ACC112 (cell line): ENCODE measurements around the gene SLC35D1.

ENCODE experiments used
- H2AFZ ChIP-seq: fragments of 200-600 bp; sonication (generic); one replicate; pipeline ENCODE4 v1.6.0; 2017; ENCODE audit warnings: antibody characterized with exemption, low read length; ENCODE audit not compliant: unreplicated experiment
- H3K27ac ChIP-seq: fragments of 200-600 bp; sonication (generic); 2 replicates; pipeline ENCODE4 v1.5.1; 2014; ENCODE audit warnings: low read depth, mild to moderate bottlenecking, antibody characterized with exemption, low read length, moderate library complexity
- H3K27me3 ChIP-seq: fragments of 200-600 bp; sonication (generic); 2 replicates; pipeline ENCODE4 v1.6.1; 2014; ENCODE audit warnings: mild to moderate bottlenecking, antibody characterized with exemption, low read length, moderate library complexity, mixed read lengths; ENCODE audit not compliant: insufficient read depth
- H3K36me3 ChIP-seq: fragments of 200-600 bp; sonication (generic); 2 replicates; pipeline ENCODE4 v1.6.1; 2016; ENCODE audit warnings: mild to moderate bottlenecking, antibody characterized with exemption, low read length, moderate library complexity, mixed read lengths; ENCODE audit not compliant: insufficient read depth
- H3K4me1 ChIP-seq: fragments of 200-600 bp; sonication (generic); one replicate; pipeline ENCODE4 v1.6.1; 2016; ENCODE audit warnings: low read length, mixed read lengths; ENCODE audit not compliant: insufficient read depth, unreplicated experiment, control insufficient read depth
- H3K4me3 ChIP-seq: fragments of 200-600 bp; sonication (generic); 2 replicates; pipeline ENCODE4 v1.5.1; 2014; ENCODE audit warnings: mild to moderate bottlenecking, low read depth, low read length
- H3K79me2 ChIP-seq: fragments of 200-600 bp; sonication (generic); one replicate; pipeline ENCODE4 v1.6.0; 2016; ENCODE audit warnings: low read length; ENCODE audit not compliant: control insufficient read depth, unreplicated experiment, insufficient read depth

Gene SLC35D1

GRCh38 chr1:67053785-67054772 is at the start of gene SLC35D1:
Gene SLC35D1, minus strand, starts transcription at chr1:67054148. Its CDS starts 135 bp downstream, at chr1:67054013.
- Histone ChIP-seq H3K79me2 (peaks cover 23% of the 10 kb centered on the region), H3K36me3 (0 out of 2 replicates have a peak, but pooled peaks cover 3% of the 10 kb centered on the region), H3K4me1 (peaks cover 21% of the 10 kb centered on the region), H3K27me3 (no peaks in the 10 kb centered on the region), H3K4me3 (peak within 1 kb of the TSS; percentile 91), H3K27ac (peak within 1 kb of the TSS; percentile 45), H2AFZ (peak within 1 kb of the TSS; percentile 78)

GRCh38 chr1:67103548-67103947 is 49.6 kb upstream of the SLC35D1 start:
- H3K4me3 ChIP-seq = no peak overlapping the region
- H3K27ac ChIP-seq = no peak overlapping the region
- no peaks in the 10 kb centered on the region for H3K27me3 ChIP-seq
- H3K79me2 ChIP-seq = no peaks in the 10 kb centered on the region
- H2AFZ ChIP-seq = no peak overlapping the region
- H3K4me1 ChIP-seq = no peaks in the 10 kb centered on the region
- H3K36me3 ChIP-seq = no peaks in the 10 kb centered on the region

- Histone ChIP-seq H2AFZ (no peak overlapping the region), H3K27ac (no peak overlapping the region), H3K36me3 (no peaks in the 10 kb centered on the region), H3K27me3 (no peaks in the 10 kb centered on the region), H3K4me1 (no peaks in the 10 kb centered on the region), H3K4me3 (no peak overlapping the region), H3K79me2 (no peaks in the 10 kb centered on the region)
Measured at GRCh38 chr1:67100833-67101232, 46.9 kb upstream of the SLC35D1 start.

GRCh38 chr1:67097305-67097704 is 43.4 kb upstream of the SLC35D1 start:
- Histone ChIP-seq H3K27ac (no peak overlapping the region), H3K36me3 (no peaks in the 10 kb centered on the region), H3K27me3 (no peaks in the 10 kb centered on the region), H3K4me1 (no peaks in the 10 kb centered on the region), H2AFZ (no peak overlapping the region), H3K4me3 (no peak overlapping the region), H3K79me2 (no peaks in the 10 kb centered on the region)

GRCh38 chr1:67094191-67094590 is 40.2 kb upstream of the SLC35D1 start:
- Histone ChIP-seq H2AFZ (no peak overlapping the region), H3K79me2 (no peaks in the 10 kb centered on the region), H3K4me3 (no peak overlapping the region), H3K4me1 (no peaks in the 10 kb centered on the region), H3K36me3 (no peaks in the 10 kb centered on the region), H3K27me3 (no peaks in the 10 kb centered on the region), H3K27ac (no peak overlapping the region)

- Histone ChIP-seq H3K79me2 (no peaks in the 10 kb centered on the region), H2AFZ (no peak overlapping the region), H3K4me3 (no peak overlapping the region), H3K27me3 (no peaks in the 10 kb centered on the region), H3K27ac (no peak overlapping the region), H3K36me3 (no peaks in the 10 kb centered on the region), H3K4me1 (no peaks in the 10 kb centered on the region)
Measured at GRCh38 chr1:67089685-67090208, 35.8 kb upstream of the SLC35D1 start.

GRCh38 chr1:67088440-67088839 is 34.5 kb upstream of the SLC35D1 start:
- Histone ChIP-seq H3K4me3 (no peak overlapping the region), H3K27ac (no peak overlapping the region), H3K36me3 (no peaks in the 10 kb centered on the region), H3K27me3 (no peaks in the 10 kb centered on the region), H3K79me2 (no peaks in the 10 kb centered on the region), H2AFZ (no peak overlapping the region), H3K4me1 (no peaks in the 10 kb centered on the region)

GRCh38 chr1:67085326-67085725 is 31.4 kb upstream of the SLC35D1 start:
- Histone ChIP-seq H2AFZ (no peak overlapping the region), H3K4me1 (no peaks in the 10 kb centered on the region), H3K4me3 (no peak overlapping the region), H3K79me2 (no peaks in the 10 kb centered on the region), H3K36me3 (no peaks in the 10 kb centered on the region), H3K27ac (no peak overlapping the region), H3K27me3 (no peaks in the 10 kb centered on the region)

GRCh38 chr1:67084765-67085318 is 30.9 kb upstream of the SLC35D1 start:
- H3K27me3 ChIP-seq = no peaks in the 10 kb centered on the region
- no peaks in the 10 kb centered on the region for H3K4me1 ChIP-seq
- H3K4me3 ChIP-seq = no peak overlapping the region
- H2AFZ ChIP-seq = no peak overlapping the region
- H3K36me3 ChIP-seq = no peaks in the 10 kb centered on the region
- no peak overlapping the region for H3K27ac ChIP-seq
- no peaks in the 10 kb centered on the region for H3K79me2 ChIP-seq

- no peak overlapping the region for H3K27ac ChIP-seq
- H3K4me3 ChIP-seq = no peak overlapping the region
- H3K27me3 ChIP-seq = no peaks in the 10 kb centered on the region
- no peaks in the 10 kb centered on the region for H3K79me2 ChIP-seq
- H3K36me3 ChIP-seq = no peaks in the 10 kb centered on the region
- H3K4me1 ChIP-seq = no peaks in the 10 kb centered on the region
- H2AFZ ChIP-seq = no peak overlapping the region
Measured at GRCh38 chr1:67078291-67078690, 24.3 kb upstream of the SLC35D1 start.
